OCI-M1 (cell line): ENCODE data around the gene ADNP.
"Not testable (repeated sequence)": the region's sequence is repeated elsewhere in the genome, so short reads cannot be mapped to it uniquely, and the experiment has no call there.

Experiments
- DNase-seq: peaks from one replicate; lab custom pipeline; 2025; lab: John Stamatoyannopoulos, UW

Gene ADNP

GRCh38 chr20:50931306-50932015 lies at the start of gene ADNP:
TSS of gene ADNP (minus strand) at chr20:50931437. CDS start at chr20:50903996, 27,441 bp downstream.
- DNase-seq = peak; percentile 98

DNA sequence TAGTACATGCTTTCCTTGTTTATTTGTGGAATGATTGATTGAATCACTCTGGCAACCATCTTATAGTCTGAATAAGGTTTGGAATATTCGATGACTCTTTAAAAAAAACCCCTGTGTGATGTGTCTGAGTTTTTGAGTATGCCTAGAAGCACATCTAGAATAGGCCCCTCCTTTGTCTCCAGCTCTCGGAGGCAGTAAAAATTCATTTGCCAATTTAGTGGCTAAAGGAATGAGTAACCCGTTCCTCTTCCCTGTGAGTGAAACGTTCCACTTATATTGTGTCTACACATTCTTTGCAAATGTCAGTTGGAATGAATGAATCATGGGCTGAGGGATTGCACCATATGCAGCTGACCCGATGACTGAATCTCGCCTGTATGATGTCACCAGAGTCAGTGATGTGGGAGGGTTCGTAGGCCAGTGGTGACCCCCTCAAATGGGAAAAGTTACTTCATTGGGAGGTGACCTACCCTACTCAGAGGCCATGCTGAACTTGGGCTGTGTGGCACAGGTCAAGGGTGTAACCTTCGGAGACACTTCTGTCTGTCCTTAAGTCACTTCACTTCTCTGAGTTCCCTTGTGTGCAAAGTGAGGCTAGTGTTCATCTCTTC lies 48.9 kb upstream of the ADNP start:
- peak; percentile 37 for DNase-seq

DNA sequence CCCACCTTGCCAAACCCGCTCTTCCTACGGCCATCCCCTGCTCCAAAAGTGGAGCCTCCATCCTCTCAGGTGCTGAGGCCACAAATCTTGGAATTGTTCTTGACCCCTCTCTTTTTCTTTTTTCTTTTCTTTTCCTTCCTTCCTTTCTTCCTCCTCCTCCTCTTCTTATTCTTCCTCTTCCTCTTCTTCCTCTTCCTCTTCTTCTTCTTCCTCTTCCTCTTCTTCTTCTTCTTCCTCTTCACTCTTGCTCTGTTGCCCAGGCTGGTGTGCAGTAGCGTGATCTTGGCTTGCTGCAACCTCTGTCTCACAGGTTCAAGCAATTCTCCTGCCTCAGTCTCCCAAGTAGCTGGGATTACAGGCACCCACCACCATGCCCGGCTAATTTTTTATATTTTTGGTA lies 47.3 kb upstream of the ADNP start:
- not testable (repeated sequence) for DNase-seq

DNA sequence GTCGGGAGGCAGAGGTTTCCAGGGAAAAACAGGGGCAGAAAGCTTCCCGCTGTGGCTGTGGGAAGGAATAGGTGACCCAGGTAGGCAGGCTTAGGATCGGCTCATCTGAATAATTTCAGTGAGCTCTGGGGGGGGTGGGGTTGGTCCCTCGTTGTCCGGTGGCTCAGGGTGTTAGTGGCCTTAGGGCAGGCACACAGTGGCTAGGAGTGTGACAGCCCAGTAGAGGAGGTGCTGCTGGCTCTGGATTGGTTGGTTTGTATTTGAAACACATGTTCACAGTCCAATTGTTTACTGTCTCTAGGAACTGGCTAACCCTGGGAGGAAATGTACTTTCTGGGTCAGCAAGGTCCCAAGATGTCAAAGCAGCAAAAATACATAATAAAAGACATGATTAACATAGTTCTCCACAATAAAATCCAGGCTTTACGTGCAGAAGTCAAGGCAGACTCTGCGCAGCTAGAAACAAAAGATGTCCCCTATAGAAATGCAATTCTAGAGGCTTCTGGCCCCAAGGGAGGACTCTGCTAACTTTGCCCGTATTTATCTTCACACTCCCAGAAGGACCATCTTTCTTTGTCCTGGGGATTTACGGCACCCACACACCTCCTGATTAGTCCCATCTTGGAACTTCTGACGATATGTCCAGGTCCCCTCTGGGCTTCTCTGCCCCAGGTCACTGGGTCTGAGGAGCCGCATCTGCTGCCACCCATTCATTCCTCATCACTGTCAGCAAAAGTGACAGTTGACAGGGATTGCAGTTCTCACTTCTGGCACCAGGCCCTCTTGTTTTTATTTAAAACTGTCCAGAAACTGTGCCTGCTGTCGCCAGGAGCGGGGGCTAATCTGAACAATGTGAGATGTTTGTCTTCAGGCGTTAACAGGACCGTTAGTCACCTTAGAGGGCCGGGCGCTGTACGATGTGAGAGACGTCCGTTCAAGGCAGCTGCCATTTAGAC lies 46.1 kb upstream of the ADNP start:
- DNase-seq = no peak

- no peak for DNase-seq
Measured at GRCh38 chr20:50975701-50976330, 44.6 kb upstream of the ADNP start.

GRCh38 chr20:50969912-50970311 lies 38.7 kb upstream of the ADNP start:
- DNase-seq = no peak

DNA sequence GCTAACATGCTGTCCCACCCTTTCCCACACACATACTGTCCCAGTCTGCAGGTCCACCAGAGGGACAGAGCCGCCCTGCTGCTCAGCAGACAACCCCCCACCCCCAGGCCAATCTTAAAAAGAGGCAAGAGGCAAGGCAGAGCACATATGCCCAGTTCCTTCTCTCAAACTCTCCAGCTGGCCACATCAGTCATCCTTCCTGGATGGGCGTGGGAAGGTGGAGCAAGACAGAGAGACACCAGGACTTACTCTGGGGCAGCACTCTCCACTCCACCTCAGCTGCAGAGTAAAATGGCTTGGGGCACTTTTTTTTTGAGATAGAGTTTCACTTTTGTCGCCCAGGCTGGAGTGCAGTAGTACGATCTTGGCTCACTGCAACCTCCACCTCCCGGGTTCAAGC lies 38.2 kb upstream of the ADNP start:
- no peak for DNase-seq

- no peak for DNase-seq
Measured at GRCh38 chr20:50968289-50968688, 37.1 kb upstream of the ADNP start.

- no peak for DNase-seq
Measured at GRCh38 chr20:50967586-50967985, 36.3 kb upstream of the ADNP start.

DNA sequence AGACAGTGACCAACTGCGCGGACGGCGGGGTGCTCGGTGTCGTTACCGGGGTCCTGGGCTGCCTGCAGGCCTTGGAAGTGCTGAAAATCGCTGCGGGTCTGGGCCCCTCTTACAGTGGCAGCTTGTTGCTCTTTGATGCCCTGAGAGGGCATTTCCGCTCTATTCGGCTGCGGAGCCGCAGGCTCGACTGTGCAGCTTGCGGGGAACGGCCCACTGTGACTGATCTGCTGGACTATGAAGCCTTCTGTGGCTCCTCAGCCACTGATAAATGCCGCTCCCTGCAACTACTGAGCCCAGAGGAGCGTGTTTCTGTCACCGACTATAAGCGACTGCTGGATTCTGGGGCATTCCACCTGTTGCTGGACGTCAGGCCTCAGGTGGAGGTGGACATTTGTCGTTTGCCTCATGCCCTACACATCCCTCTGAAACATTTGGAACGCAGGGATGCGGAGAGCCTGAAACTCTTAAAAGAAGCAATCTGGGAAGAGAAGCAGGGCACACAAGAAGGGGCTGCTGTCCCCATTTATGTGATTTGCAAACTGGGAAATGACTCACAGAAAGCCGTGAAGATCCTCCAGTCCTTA lies 28.4 kb upstream of the ADNP start:
- no peak for DNase-seq

- peak; percentile 97 for DNase-seq
Measured at GRCh38 chr20:50958615-50959542, 27.6 kb upstream of the ADNP start, which contains the start of gene MOCS3. TSS of gene MOCS3 (plus strand) at chr20:50958818. CDS start at chr20:50958843, 25 bp downstream.

- DNase-seq = peak; percentile 97
Measured at GRCh38 chr20:50957798-50958614, 26.8 kb upstream of the ADNP start, which contains the start of gene DPM1. TSS of gene DPM1 (minus strand) at chr20:50958532. CDS start at chr20:50958523, 9 bp downstream.

DNA sequence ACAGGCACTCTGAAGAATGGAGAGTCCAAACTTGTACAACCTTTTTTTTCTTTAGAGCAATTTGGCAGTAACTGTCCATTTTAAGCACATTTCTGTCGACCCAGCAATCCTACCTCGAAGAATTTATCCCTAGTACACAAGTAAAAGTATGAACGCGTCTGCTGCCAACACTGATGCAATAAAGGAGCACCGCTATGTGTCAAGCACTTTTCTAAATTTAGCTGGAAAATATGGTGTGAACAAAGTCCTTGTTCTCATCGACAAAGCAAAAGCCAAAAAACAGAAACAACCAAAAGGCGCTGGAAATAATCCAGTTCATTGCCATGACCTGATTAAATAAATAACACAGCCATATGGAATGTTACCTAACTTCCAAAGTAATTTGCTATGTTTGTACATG lies 26.0 kb upstream of the ADNP start:
- DNase-seq = peak; percentile 7

DNA sequence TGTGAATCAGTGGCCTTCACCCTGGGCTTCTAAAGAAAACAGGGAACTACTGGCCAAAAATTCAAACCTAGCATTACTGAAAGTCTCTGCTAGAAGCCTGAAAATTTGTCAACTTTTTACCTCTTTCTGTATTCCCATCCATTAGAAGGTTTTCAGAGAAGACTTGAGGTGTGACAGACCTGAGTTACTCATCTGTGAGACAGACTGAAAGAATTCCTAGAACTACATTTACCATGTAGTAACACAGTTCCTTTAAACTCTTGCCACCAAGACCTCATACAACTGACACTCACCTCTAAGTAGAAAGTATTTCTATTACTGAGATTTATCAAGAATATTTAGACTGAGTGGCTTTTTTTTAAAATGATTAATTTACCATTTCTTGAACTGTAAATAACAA lies 22.6 kb upstream of the ADNP start:
- no peak for DNase-seq

DNA sequence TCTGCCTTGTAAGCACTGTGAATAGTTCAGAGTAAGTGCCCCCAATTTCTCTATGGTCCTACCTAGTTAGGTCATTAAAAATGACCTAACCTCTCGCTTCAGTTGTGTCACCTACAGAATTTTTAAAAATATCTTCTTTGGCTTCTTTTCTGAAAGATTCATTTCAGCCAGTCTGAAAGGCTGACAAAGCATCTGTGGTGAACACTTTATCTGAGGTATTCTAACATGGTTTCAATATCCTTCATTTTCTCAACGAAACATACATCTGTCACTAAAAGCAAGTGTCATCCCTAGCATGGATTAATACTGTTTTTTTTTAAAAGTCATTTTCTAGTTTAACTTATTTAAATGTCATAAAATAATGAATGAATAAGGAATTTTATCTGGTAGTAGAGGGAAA lies 22.0 kb upstream of the ADNP start:
- DNase-seq = no peak

DNA sequence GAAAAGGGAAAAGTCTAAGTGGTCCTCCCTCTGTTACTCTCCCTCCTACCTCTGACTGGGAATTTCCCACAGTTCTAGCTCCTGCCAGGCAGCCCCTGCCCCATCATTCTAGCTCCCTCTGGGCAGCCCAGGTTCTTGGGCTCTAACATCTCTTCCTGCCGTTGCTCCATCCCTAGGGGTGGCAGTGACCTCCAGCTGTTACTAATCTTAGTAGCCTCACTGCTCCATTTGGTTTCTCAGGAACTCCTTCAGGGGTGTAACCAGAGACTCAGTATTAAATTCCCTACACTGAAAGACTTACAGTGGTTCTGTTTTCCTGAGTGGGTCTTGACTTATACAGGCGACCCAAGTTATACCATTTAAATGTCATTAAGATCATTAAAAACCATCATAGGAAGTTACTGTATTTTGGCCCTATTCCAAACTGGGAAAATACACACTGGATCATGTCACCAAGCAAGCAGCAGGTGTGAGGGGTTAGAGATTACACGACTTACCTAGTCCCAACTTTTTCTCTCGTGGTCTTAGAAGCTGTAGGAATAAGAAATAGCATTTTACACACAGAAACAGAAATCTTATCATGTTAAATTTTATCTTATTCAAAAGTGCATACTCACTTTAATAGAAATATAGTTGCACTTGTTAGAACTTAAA lies 17.0 kb upstream of the ADNP start:
- no peak for DNase-seq

- no peak for DNase-seq
Measured at GRCh38 chr20:50943069-50943468, 11.8 kb upstream of the ADNP start.

DNA sequence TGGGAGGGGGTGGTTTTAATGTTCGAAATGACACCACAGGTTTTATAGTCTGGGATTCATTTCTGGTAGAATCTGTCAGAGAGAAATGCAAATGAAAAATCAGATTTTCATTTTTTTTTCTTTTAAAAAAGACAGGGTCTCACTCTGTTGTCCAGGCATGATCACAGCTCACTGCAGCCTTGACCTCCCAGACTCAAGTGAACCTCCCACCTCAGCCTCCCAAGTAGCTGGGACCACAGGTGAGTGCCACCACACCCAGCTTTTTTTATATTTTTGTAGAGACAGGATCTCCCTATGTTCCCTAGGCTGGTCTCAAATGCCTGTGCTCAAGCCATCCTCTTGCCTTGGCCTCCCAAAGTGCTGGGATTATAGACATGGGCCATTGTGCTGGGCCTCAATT lies 2.4 kb upstream of the ADNP start:
- no peak for DNase-seq

DNA sequence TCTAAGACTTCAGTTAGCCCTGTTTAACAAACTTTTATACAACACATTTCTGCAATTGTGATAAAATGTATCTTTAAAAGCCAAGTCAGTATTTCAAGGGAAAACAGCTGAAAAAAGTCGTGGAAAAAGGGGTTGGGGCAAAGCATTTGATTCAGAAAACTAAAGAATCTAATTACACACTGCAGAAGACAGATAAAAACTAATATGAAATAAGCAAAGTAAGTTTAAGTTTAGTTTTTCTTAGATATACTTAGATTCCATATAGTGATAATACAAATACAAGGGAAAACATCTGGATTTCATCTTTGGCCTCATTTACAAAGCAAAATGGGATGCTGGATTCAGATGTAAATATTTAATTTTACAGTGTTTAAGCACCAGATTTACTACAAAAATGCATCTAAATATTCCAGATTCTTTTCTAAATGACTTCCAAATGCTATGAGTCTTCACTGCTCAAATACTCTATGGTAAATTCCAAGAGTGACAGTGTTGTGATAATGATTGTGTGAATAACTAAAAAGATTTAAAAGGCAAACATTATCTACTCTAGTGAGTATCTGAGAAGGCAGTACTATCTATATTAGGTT lies 1.5 kb upstream of the ADNP start:
- no peak for DNase-seq
